Ishikawa (cell line): ENCODE measurements around the gene SPOP.

ENCODE experiments used
- EGR1 ChIP-seq: IDR thresholded peaks from 2 replicates; pipeline ENCODE4 v1.6.1; 2012
- MAX ChIP-seq: IDR thresholded peaks from 2 replicates; pipeline ENCODE4 v1.6.1; 2012
- RAD21 ChIP-seq: IDR thresholded peaks from 2 replicates; pipeline ENCODE4 v1.6.1; 2012; ENCODE audit warnings: low read depth
- REST ChIP-seq: IDR thresholded peaks from 2 replicates; pipeline ENCODE4 v1.6.1; 2012; ENCODE audit warnings: low read depth, mild to moderate bottlenecking

DNA sequence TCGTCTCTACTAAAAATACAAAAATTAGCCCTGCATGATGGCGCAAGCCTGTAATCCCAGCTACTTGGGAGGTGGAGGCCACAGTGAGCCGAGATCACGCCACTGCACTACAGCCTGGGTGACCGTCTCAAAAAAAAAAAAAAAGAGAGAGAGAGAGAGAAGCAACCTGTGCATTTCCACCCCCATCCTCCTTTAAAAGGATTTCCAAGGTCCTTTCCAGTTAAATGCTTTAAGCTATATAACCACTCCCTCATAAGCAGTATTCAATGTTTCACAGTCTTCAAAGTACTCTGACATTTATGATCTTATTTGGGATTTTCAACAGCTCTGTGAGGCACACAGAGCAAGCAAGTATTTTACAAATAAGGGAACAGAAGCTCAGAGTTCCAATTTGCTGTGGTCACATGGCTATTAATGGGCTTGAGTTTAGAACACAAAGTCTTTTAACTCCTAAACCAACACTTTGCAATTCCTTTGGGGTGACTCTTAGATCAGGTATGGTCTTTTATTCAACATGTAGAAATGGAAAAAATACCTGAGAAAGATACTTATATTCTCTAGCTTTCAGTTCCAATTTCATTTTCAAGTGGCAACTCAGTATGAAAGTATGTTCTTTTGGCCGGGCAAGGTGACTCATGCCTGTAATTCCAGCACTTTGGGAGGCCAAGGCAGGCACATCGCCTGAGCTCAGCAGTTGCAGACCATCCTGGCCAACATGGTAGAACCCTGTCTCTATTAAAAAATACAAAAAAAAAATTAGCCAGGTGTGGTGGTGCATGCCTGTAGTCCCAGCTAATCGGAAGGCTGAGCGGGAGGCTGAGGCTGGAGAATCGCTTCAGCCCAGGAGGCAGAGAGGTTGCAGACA is 31.3 kb downstream of the SPOP start:
- TF ChIP-seq EGR1 (no peak), REST (no peak), RAD21 (no peak), MAX (no peak)
